Fibroblast of skin of left biceps (primary cell): ENCODE results near the gene PRR5L.
"Not testable (repeated sequence)": the region's sequence is repeated elsewhere in the genome, so short reads cannot be mapped to it uniquely, and the experiment has no call there.

Experiments
- DNase-seq, 2 experiments: peaks; one replicate each; pipeline ENCODE4 v3.0.0-alpha.2; 2013; ENCODE audit warnings: low read depth in 2 of 2

The PRR5L gene

GRCh38 chr11:36281850-36282249 lies 14.2 kb upstream of the PRR5L start:
- no peak for DNase-seq

- no peak for DNase-seq
Measured at GRCh38 chr11:36282926-36283325, 13.2 kb upstream of the PRR5L start.

DNA sequence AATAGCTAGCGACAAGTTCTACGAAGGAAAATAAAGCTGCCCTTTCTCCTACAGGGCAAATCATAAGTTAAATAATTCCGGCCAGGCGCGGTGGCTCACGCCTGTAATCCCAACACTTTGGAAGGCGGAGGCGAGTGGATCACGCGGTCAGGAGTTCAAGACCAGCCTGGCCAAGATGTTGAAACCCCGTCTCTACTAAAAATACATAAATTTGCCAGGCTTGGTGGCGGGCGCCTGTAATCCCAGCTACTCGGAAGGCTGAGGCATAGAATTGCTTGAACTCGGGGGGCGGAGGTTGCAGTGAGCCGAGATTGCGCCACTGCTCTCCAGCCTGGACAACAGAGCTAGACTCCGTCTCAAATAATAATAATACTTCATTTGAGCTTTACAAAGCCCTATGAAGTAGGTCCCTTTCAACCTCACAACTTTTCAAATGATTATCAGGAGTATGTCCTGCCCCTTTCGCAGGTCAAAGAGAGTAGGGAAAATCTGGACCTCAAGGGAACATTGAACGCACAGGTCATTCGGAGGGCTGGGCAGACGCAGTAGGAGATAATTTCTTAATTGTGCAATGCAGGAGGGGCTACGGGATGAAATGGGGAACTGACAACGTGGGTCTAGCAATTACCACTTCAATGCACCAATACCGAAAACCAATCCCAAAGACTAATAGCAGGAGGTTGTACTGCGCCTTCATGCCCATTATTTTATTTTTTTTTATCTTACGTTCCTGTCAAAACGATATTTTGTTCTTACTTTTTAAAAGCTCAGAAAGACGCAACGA lies 7.5 kb upstream of the PRR5L start:
- DNase-seq, result no peak

DNA sequence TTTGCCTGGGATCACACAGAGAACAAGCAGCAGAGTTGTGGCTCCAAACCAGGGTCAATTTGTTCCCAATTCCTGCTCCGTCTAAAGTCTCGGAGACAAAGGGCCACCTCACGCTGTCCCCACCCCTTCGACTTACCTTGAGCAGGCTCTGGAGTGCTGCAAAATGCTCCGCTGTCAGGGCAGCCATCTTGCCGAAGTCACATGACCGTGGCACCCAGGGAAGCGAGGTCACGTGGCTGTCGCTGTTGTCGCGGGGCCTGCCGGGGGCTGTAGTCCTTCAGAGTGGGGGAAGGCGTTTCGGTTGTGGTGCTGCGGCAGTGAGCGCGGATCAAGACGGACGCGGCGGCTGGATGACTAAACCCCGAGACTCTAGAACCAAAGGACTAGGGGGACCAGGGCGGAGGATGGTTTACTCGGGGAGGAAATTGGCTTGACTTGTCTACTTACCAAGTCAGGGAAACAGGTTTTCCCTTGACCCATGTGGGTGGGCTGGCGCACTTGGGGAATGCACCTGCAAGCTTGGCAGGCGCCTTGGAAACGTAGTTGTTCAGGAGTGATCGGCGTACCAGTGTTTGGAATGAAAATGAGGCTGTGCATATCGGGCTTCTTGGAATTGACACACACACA lies 6.7 kb upstream of the PRR5L start, which contains the start of gene COMMD9:
TSS of gene COMMD9 (minus strand) at position 199 of the 627 bp plus-strand sequence. CDS start at position 187, 12 bp downstream.
- peak; percentile 67 to 71 for DNase-seq

- DNase-seq, result peak in 1 of 2 experiments; percentile 10
Measured at GRCh38 chr11:36292311-36292722, 3.8 kb upstream of the PRR5L start.

GRCh38 chr11:36296884-36297543 lies 926 bp downstream of the PRR5L start:
- peak; percentile 61 to 65 for DNase-seq

DNA sequence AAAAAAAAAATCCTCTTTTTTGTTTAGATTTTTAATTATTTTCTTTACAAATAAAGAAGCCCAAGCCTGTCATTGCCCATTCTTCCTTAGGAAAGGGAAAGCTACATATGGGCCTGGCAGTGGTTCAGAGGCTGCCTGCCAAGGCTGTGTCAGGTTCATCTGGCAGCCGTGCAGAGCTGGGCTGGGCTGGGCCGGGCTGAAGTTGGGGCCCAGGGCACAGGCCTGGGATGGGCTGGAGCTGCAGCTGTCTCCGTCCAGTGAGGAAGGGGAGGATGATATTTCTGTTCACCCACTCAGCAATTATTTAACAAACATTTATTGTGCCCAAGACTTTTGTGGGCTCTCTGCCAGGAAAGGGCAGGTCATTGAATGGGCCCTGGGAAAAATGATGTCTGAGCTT lies 4.6 kb downstream of the PRR5L start:
- DNase-seq, result no peak

DNA sequence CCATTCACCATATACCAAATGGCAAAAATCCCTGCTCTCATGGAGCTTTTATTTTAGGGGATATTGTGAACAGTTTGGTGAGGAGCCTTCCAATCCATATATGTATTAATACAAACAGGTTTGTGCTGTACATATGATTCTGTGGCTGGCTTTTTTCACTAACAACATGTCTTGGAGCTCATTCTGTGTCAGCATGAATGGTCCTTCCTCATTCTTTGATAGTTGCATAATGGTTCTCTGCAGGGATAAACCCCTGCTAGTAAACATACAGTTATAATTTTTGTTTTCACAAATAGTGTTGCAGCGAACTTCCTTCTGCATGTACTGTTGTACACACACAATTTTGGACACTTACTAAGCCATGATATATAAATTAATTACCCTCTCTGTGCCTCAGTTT lies 8.3 kb downstream of the PRR5L start:
- no peak for DNase-seq

DNA sequence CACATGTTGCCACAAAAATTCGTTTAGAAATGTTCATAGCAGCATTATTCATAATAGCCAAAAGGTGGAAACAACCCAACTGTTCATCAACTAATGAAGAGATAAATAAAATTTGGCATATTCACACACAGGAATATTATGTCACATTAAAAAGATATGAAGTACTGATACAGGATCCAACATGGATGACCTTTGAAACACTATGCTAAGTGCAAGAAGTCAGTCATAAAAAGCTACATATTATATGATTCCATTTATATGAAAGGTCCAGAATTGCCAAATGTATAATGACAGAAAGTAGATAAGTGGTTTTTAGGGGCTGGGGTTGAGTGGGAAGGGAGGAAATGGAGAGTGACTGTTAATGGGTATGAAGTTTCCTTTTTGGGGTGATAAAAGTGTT lies 9.0 kb downstream of the PRR5L start:
- DNase-seq, result no peak

- DNase-seq, result no peak
Measured at GRCh38 chr11:36306888-36307287, 10.8 kb downstream of the PRR5L start.

GRCh38 chr11:36308577-36308976 lies 12.5 kb downstream of the PRR5L start:
- no peak for DNase-seq

DNA sequence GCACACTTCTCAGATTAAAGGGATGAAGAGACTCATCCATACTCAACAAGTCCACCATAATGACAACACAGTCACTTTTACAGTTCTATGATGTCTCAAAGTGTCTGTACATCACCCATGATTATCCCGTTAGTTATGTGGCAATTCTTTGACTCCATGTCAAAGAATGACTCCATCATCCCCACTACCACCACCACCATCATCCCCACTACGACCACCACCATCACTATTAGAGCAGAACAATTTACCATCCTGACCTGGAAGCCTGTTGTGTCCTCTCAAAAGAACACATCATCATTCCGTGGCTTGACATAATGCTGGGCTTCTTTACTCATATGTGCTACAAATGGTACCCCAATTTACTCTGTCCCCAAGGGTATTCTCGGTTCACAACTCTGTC lies 13.7 kb downstream of the PRR5L start:
- DNase-seq, result no peak

DNA sequence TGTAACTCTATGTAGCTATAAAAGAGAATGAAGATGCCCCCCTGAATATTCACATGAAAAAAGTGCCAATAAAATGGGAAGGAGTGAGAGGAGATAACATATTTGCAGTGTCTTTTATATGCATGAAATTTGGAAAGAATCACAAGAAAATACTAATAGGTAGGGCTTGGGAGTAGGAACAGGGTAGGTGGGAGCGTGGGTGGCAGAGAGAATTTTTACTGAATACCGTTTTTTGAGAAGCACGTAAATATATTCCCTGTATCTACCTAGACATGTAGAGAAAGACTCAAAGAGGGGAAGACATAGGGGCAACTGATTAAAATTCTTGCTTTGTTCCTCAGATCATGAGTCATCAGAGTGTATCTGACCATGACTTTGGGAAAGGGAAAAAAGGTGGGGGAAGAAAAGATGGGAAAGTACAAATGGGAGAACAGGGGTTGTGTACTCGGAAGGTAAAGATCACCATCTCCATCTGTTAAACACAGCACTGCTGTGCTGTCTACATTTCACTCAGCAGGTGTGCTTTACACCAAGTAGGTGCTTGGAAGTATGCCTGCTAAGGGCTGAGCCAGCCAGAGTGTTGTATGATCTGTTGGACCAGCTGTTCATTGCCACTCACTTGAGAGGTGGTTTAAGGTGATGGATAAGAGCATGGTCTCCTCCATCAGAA lies 16.0 kb downstream of the PRR5L start:
- DNase-seq, result no peak

- no peak for DNase-seq
Measured at GRCh38 chr11:36312611-36313472, 16.8 kb downstream of the PRR5L start.

GRCh38 chr11:36313750-36314433 lies 17.8 kb downstream of the PRR5L start:
- no peak for DNase-seq

GRCh38 chr11:36314434-36314767 lies 18.3 kb downstream of the PRR5L start:
- no peak for DNase-seq

- no peak for DNase-seq
Measured at GRCh38 chr11:36316049-36316448, 20.0 kb downstream of the PRR5L start.

GRCh38 chr11:36317992-36318391 lies 21.9 kb downstream of the PRR5L start:
- DNase-seq, result no peak

GRCh38 chr11:36324956-36325355 lies 28.9 kb downstream of the PRR5L start:
- DNase-seq, result not testable (repeated sequence)

- DNase-seq, result not testable (repeated sequence)
Measured at GRCh38 chr11:36325403-36325802, 29.3 kb downstream of the PRR5L start.
